GM18505 (cell line): ENCODE data around the gene TOM1L1.

Source experiments
- ATAC-seq: cut with Tn5 transposase; IDR thresholded peaks from one replicate; pipeline ENCODE4 v1.9.1; 2021; ENCODE audit not compliant: unreplicated experiment
- POLR2A ChIP-seq: IDR thresholded peaks from 4 replicates; pipeline ENCODE4 v1.6.1; 2011; ENCODE audit warnings: borderline replicate concordance; ENCODE audit not compliant: insufficient read depth, insufficient read length; ENCODE audit errors: extremely low read depth

The TOM1L1 gene

GRCh38 chr17:54903375-54903774 is 2.7 kb downstream of the TOM1L1 start:
- no peak for TF ChIP-seq POLR2A
- no peak for ATAC-seq

GRCh38 chr17:54906683-54907082 is 6.0 kb downstream of the TOM1L1 start:
- no peak for TF ChIP-seq POLR2A
- no peak for ATAC-seq

GRCh38 chr17:54907376-54907775 is 6.7 kb downstream of the TOM1L1 start:
- TF ChIP-seq POLR2A: no peak
- ATAC-seq: no peak

GRCh38 chr17:54909766-54910165 is 9.1 kb downstream of the TOM1L1 start:
- no peak for TF ChIP-seq POLR2A
- ATAC-seq: no peak

- no peak for TF ChIP-seq POLR2A
- ATAC-seq: no peak
Observed at GRCh38 chr17:54916721-54917120, 16.1 kb downstream of the TOM1L1 start.

- TF ChIP-seq POLR2A: no peak
- no peak for ATAC-seq
Observed at GRCh38 chr17:54919425-54919824, 18.8 kb downstream of the TOM1L1 start.

GRCh38 chr17:54920819-54921218 is 20.2 kb downstream of the TOM1L1 start:
- no peak for ATAC-seq
- TF ChIP-seq POLR2A: no peak

- no peak for ATAC-seq
- TF ChIP-seq POLR2A: no peak
Observed at GRCh38 chr17:54924405-54924804, 23.8 kb downstream of the TOM1L1 start.

- ATAC-seq: no peak
- no peak for TF ChIP-seq POLR2A
Observed at GRCh38 chr17:54927525-54927924, 26.9 kb downstream of the TOM1L1 start.

GRCh38 chr17:54932711-54933110 is 32.1 kb downstream of the TOM1L1 start:
- TF ChIP-seq POLR2A: no peak
- no peak for ATAC-seq

GRCh38 chr17:54933921-54934320 is 33.3 kb downstream of the TOM1L1 start:
- no peak for ATAC-seq
- no peak for TF ChIP-seq POLR2A

- no peak for ATAC-seq
Observed at GRCh38 chr17:54935471-54935870, 34.8 kb downstream of the TOM1L1 start.

GRCh38 chr17:54937018-54937417 is 36.4 kb downstream of the TOM1L1 start:
- TF ChIP-seq POLR2A: no peak
- no peak for ATAC-seq

More at GRCh38 chr17:54935471-54935870, 34.8 kb downstream of the TOM1L1 start:
- no peak for TF ChIP-seq POLR2A

GRCh38 chr17:54937426-54937825 is 36.8 kb downstream of the TOM1L1 start:
- no peak for ATAC-seq
- no peak for TF ChIP-seq POLR2A

GRCh38 chr17:54941285-54941684 is 40.6 kb downstream of the TOM1L1 start:
- ATAC-seq: no peak
- TF ChIP-seq POLR2A: no peak

- ATAC-seq: no peak
- TF ChIP-seq POLR2A: no peak
Observed at GRCh38 chr17:54944796-54945195, 44.1 kb downstream of the TOM1L1 start.

- no peak for ATAC-seq
- no peak for TF ChIP-seq POLR2A
Observed at GRCh38 chr17:54945231-54945630, 44.6 kb downstream of the TOM1L1 start.
